HEK293T (cell line): ENCODE results near the gene RPS6KA5.

Experiments used
- ARNT ChIP-seq: fragments of 450-650 bp; IDR thresholded peaks from 2 replicates; pipeline ENCODE4 v1.6.1; 2017; ENCODE audit warnings: mild to moderate bottlenecking
- CTBP1 ChIP-seq: fragments of 450-650 bp; IDR thresholded peaks from 2 replicates; pipeline ENCODE4 v1.6.1; 2016; ENCODE audit warnings: borderline replicate concordance
- FOXA1 ChIP-seq: fragments of 450-650 bp; IDR thresholded peaks from 2 replicates; pipeline ENCODE4 v1.6.1; 2016; ENCODE audit warnings: mild to moderate bottlenecking
- FOXK2 ChIP-seq: fragments of 450-650 bp; IDR thresholded peaks from 2 replicates; pipeline ENCODE4 v1.6.1; 2016; ENCODE audit warnings: mild to moderate bottlenecking
- FOXM1 ChIP-seq: fragments of 450-650 bp; IDR thresholded peaks from 2 replicates; pipeline ENCODE4 v1.6.1; 2017; ENCODE audit warnings: mild to moderate bottlenecking, borderline replicate concordance
- HDGF ChIP-seq: fragments of 450-650 bp; IDR thresholded peaks from 2 replicates; pipeline ENCODE4 v1.6.1; 2017; ENCODE audit warnings: antibody characterized with exemption, borderline replicate concordance
- L3MBTL2 ChIP-seq: fragments of 450-650 bp; conservative IDR thresholded peaks from 2 replicates; pipeline ENCODE4 v1.6.1; 2016; ENCODE audit warnings: mild to moderate bottlenecking
- LEF1 ChIP-seq: fragments of 450-650 bp; IDR thresholded peaks from 2 replicates; pipeline ENCODE4 v1.6.1; 2017; ENCODE audit warnings: mild to moderate bottlenecking, borderline replicate concordance
- SP1 ChIP-seq: fragments of 450-650 bp; IDR thresholded peaks from 2 replicates; pipeline ENCODE4 v1.6.1; 2017
- SUZ12 ChIP-seq: fragments of 450-650 bp; IDR thresholded peaks from 2 replicates; pipeline ENCODE4 v1.6.1; 2016; ENCODE audit warnings: mild to moderate bottlenecking
- ZNF384 ChIP-seq: fragments of 450-650 bp; IDR thresholded peaks from 2 replicates; pipeline ENCODE4 v1.6.1; 2016

DNA sequence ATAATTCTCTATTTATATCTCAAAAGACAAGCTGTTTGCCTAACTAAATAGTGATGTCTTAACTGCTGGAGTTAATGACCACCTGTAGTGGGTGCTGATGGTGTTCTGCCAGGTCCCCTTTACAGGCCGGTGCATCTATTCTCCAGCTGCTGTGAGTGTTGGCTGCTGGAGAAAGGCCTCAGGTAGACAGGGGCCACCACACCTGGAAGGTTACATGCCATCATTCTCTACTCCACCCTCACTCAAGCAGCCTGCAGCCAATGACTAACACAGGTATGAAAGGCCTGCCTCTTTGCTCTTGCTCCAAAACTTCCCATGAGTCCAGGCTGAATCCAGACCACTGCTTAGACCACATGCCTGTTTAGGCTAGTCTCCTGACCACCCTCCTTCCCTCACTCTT lies 73.9 kb downstream of the RPS6KA5 start:
- TF ChIP-seq ZNF384 (no peak), SP1 (no peak), CTBP1 (no peak), FOXK2 (no peak), ARNT (no peak), FOXA1 (no peak), HDGF (no peak), FOXM1 (no peak), L3MBTL2 (no peak), LEF1 (no peak), SUZ12 (no peak)
